OCI-M2 (cell line): Measurements from ENCODE around the gene TEX52.

ENCODE experiments used
- DNase-seq: peaks from one replicate; lab custom pipeline; 2025; ENCODE audit not compliant: unreplicated experiment; lab: John Stamatoyannopoulos, UW

Gene TEX52

GRCh38 chr12:2857021-2857431, at the start of gene TEX52:
Gene TEX52 (minus strand): TSS chr12:2857039. CDS start chr12:2857026, 13 bp downstream.
- DNase-seq = no peak

- no peak for DNase-seq
Measured at GRCh38 chr12:2904260-2904659, 47.4 kb upstream of the TEX52 start.

- DNase-seq = no peak
Measured at GRCh38 chr12:2902272-2902880, 45.5 kb upstream of the TEX52 start.

GRCh38 chr12:2900642-2901041, 43.8 kb upstream of the TEX52 start:
- no peak for DNase-seq

- DNase-seq = no peak
Measured at GRCh38 chr12:2897418-2897817, 40.6 kb upstream of the TEX52 start.

- no peak for DNase-seq
Measured at GRCh38 chr12:2895511-2895910, 38.7 kb upstream of the TEX52 start.

GRCh38 chr12:2895051-2895451, 38.2 kb upstream of the TEX52 start:
- DNase-seq = no peak

- DNase-seq = no peak
Measured at GRCh38 chr12:2893007-2893406, 36.2 kb upstream of the TEX52 start.

- no peak for DNase-seq
Measured at GRCh38 chr12:2892246-2892645, 35.4 kb upstream of the TEX52 start.

- no peak for DNase-seq
Measured at GRCh38 chr12:2891240-2892053, 34.6 kb upstream of the TEX52 start.

GRCh38 chr12:2890388-2891239, 33.8 kb upstream of the TEX52 start, which contains the start of gene TULP3:
Gene TULP3 (plus strand): TSS chr12:2890891. CDS start chr12:2890948, 57 bp downstream.
- DNase-seq = no peak

GRCh38 chr12:2890001-2890387, 33.2 kb upstream of the TEX52 start:
- no peak for DNase-seq

- DNase-seq = no peak
Measured at GRCh38 chr12:2886768-2887450, 30.1 kb upstream of the TEX52 start.

GRCh38 chr12:2884810-2885209, 28.0 kb upstream of the TEX52 start:
- no peak for DNase-seq

- no peak for DNase-seq
Measured at GRCh38 chr12:2879853-2880252, 23.0 kb upstream of the TEX52 start.

GRCh38 chr12:2877953-2878732, 21.3 kb upstream of the TEX52 start:
- no peak for DNase-seq

GRCh38 chr12:2877047-2877952, 20.5 kb upstream of the TEX52 start, which contains the start of the genes FOXM1 and RHNO1:
Gene FOXM1 (minus strand): TSS chr12:2877174. CDS start chr12:2874478, 2,696 bp downstream.
Gene RHNO1 (plus strand): TSS chr12:2877223. CDS start chr12:2885367, 8,144 bp downstream.
- DNase-seq = no peak

GRCh38 chr12:2876431-2877046, 19.7 kb upstream of the TEX52 start:
- no peak for DNase-seq
